Stimulated activated CD8-positive, alpha-beta memory T cell treated with anti-CD3 and anti-CD28 coated beads, Interleukin-15, amount 100 ng/mL, for 48 hours (primary cell): Measurements from ENCODE around the gene TMEM132D.

Experiments
- DNase-seq, 2 donors: peaks; one replicate each; pipeline ENCODE4 v3.0.0-alpha.2; 2020; ENCODE audit warnings: low read depth in 2 of 2

The TMEM132D gene

DNA sequence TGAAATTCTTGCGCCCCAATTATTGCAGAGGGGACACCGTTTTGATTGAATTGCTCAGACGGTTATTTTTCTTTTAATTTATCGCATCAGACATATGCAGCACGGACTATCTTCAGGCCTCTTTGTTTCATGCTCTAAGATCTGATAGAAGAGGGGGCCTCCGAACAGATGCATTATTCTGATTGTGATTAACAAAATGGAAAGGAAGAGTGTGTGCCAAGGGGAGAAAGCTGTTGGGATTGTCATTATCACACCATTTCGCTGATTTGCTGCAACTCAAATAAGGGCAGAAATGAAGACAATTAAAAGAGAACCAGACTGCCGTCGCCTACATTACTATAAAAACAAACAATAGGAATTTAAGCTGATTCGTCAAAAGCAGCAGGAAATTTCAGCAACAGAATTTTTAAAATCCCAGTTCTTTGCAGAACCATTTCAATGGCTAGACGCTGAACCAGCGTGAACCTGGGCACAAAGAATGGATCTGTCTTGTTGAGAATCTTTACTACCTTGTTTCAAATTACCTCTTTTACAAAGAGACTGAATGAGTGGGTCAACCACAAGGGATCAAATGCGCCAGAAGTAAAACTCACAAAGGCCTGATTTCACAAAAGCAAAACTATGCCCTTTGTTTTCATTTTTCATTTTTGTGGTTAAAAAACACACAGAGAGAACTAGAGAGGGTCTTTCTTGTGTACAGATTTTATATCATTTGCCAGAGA, 30.6 kb downstream of the TMEM132D start:
- DNase-seq, result no peak

DNA sequence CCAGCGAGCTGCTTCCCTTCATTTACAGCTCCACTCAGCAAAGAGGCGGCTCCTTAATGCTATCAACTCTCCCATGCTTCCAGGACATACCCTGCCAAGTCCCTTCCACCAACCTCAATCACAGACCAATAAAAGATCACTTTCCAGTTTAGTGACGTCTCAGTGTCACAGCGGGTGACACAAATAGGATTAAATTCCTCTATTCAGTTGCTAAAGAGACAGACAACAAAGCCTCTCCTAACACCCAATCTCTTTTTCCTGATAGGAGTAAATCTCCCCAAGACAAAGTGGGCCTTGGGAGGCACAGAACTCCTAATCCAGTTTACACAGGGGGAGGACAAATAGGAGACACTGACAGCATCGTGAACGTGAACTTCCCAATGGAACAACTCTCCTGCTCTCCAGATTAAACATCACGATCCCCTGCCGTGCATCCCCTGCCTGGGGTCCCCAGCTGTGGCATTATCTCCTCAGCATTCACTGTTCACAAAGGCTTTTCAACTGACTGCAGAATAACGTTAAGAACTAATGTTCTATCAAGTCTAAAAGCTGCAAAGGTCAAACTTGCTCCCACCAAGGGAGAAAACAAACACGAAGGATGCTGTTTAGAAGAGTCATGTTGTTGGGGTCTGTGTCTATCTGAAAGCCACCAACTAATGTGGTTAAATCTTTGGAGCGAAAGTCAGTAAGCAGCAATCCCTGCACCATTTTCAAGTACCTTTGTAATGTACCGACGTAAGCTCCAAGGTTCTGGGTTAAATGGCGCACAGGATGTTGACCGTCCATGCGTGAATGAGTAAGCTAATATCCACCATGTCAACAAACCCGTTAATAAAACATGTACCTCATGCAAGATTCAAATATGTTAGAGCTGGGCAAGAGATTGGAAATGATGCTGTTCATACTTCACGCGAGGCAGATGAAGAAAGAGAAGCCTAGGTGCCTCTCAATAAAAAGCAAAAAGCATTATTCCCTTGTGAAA, 31.5 kb downstream of the TMEM132D start:
- no peak for DNase-seq

DNA sequence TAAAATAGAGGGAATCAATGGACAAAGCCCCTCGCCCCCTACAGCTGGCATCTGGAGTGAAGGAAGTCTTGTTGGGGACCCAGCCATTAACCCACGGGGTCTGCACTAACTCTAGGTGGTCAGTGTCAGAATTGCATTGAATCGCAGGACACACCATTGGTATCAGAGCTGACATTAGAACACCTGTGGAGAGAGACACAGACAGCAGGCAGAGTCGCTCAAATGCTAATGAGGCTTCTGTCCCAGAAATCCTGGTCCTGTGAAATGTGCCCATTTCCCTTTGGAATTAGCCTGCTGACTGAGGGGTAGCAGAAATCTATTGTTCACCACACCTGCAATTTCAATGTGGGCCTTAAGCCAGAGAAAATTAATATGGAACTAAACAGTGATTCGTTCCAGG, 33.0 kb downstream of the TMEM132D start:
- DNase-seq, result no peak

DNA sequence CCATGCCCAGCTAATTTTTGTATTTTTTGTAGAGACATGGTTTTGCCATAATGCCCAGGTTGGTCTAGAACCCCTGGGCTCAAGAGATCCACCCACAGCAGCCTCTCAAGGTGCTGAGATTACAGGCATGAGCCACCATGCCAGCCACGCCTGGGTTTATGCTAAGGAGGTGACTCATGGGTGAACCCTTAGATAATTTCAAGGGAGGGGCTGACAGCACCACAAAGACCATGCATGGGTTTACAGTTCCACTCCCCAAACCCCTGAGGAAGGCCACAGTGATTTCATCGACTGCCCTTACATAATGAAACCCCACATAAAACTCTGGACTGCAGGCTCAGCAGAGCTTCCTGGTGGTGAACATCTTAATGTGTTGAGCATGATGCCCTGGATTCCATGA, 33.7 kb downstream of the TMEM132D start:
- DNase-seq, result no peak

DNA sequence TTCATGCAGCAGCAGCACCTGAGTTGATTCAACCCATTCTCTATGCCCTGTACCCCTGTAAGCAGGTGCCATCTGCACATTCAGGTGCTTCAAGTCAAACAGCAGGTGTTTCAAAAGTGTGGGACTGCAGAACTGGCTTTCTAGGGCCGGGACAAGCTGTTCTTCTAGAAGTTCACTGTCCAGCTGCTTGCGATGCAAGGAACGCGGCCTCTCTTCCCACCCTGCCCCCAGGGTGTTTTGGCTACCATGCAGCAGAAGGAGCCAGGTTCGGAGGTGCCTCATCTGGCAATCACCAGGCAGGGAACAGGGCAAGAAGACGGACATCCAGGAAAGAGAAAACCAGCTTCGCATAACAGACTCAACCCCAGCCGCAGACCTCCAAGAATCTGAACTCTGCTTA, 35.2 kb downstream of the TMEM132D start:
- DNase-seq, result no peak

DNA sequence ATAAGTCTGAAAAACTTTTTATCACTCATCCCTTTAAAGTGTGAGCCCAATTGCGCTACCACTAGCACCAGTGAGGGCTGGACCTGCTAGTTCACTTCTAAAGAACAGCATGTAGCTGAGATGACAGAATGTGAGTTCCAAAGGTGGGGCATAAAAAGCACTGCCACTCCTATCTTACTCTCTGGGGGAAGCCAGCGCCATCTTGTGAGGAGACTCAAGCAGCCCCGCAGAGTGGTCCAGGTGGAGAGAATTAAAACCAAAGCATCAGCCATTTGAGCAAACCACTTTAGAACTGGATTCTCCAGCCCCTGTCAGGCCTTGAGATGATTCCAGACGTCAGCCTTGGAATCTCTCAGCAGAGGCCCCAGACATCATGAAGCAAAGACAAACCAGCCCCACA, 39.9 kb downstream of the TMEM132D start:
- no peak for DNase-seq

DNA sequence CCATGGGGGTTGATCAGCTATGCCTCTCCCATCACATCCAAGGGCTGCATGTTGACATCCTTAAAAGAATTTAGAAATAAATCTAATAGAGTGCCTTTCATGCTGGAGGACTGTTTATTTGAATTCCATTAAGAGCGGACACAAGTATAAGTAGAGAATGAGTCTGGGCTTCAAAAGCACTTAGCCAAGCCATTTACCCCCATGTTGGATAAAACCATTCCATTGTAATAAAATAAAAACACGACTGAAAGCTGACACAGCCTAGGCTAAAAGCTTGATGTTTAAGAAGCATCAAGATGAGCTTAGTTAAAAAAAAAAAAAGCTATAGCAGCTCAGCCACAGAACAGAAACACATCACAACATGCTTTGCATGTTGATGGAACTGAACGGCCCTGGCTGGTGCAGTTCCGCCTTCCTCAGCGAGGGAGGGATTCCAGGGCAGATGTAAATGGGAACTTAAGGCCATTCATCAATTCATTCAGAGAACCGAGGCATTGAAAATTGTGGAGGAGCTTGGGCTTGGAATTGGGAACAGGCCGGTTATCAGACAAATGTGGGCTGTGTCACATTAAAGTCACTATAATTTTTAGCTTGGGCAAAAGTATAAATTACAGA, 41.2 kb downstream of the TMEM132D start:
- DNase-seq, result no peak

DNA sequence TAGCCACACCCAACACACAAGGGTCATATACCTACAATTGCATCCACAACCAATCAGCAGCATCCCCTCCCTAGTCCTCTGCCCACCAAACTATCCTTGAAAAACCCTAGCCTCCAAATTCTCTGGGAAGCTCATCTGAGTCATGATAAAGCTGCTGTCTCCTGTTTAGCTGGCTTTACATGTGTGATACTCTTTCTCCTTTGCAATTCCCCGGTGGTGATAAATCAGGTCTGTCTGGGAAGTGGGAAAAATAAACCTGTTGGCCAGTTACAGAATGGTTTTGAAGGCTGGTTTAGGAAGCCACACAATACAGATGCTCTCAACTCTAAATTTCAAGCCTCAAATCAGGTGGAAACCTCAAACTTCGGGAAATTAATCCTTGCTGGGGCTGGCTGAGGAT, 41.9 kb downstream of the TMEM132D start:
- DNase-seq, result no peak

DNA sequence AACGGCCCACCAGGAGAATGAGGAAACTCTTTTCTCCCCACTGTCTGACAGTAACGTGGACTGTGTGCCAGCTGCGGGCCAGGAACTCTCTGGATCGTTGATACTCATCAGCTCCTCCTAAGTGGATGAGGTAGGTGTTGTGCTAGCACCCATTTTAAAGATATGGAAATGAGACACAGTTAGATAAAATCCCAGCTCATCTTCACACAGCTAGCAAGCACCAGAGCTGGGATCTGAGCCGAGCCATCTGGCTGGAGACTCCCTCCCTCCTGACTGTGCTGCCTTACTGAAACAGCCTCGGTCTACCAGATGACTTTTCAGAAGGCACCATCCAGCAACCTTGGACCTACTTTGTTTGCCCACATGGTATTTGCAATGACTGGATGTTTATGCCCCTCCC, 49.2 kb downstream of the TMEM132D start:
- no peak for DNase-seq

DNA sequence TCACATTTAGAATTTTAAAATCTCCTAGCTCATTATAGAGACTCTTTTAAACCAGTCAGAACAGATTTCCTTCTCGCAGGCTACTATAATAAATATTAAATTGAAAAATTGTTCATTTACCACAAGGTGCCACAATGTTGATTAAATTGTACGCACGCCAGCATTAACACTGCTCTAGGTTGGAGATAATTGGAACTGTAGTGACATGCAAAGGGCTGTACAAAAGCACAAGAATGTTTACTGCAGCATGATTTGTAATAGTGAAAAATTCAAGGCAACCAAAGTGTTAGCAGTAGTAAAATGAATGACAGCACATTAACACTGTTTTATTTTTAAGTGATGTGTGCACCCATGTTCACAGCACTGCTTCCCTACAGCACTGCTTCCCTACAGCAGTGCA, 52.5 kb downstream of the TMEM132D start:
- no peak for DNase-seq

DNA sequence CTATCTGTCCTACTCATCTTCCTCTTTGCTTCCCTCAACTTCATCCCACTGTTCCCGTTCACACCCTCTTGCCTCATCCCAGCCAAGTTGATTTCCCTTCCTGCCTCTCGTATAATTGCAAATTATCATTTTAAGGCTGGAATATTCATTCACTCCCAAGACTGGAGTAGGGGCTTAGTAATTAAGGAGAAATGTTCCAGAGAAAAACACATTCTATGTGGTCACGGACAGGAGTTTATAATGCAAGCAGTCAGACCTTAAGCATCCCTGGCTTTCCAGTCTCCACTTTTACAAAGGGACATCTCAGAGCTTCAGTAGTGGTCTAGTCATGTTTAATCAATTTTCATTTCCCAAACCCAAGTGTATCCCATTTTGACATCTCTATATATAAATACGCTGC, 54.9 kb downstream of the TMEM132D start:
- DNase-seq, result no peak

DNA sequence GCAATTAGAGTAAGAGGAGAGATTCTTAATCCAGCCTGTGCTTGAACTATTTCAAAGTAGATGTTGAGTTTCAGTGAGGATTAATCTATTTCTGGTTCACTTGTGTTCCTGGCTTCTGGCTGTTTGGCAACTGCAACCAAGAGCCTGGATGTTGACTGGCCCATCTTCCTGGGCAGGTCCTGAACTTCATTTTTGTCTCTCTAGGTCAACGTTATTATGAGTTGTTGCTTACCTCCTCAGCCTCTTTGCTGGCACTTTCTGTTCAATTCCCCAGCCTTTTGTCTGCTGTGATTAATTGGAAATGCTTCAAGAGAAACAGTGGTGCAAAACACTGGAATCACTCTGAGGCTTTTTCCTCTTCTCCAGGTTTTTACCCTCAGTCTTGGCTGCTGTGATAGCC, 56.8 kb downstream of the TMEM132D start:
- no peak for DNase-seq

DNA sequence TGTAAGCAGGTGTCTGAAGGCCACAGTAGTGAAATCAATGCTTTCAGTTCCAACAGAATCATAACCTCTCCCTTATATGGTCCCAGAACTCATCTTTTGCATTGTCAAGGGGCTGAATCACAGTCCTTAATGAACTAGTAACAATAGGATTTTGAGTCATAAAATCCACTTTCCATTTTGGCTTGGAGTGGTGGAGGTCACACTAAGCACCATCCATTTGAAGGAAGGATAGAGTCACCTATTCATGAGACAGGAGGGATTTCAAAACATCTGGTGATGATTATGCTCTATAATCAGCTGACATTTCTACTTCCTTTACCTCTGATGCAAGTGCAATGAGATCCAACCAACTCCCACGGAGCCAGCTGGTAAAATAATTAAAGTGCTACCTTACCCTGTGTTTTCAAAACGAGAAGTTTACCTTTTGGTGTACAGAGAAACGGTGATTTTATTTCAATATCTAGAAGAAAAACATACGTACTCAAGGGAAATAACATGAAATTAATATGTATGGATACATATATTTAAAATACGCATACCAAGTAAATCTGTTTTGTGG, 59.1 kb downstream of the TMEM132D start:
- DNase-seq, result no peak

DNA sequence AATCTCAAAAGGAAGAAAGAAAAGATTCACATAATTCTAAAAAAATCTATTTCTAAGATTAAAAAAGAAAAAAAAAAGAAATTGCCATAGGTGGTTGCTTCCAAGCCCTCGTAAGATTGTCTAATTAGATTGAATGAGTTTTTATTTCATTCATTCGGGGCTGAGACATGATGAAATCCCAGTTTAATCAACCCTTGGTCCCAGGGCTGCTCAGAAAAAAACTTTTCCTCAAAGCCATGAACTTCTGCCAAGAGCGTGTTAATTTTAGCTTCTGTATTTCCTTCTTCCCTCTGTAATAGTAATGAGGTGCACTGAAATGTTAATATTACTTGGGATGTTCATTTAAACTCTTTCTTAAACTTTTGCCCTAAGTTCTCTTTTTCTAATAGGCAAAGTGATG, 62.6 kb downstream of the TMEM132D start:
- DNase-seq, result no peak

DNA sequence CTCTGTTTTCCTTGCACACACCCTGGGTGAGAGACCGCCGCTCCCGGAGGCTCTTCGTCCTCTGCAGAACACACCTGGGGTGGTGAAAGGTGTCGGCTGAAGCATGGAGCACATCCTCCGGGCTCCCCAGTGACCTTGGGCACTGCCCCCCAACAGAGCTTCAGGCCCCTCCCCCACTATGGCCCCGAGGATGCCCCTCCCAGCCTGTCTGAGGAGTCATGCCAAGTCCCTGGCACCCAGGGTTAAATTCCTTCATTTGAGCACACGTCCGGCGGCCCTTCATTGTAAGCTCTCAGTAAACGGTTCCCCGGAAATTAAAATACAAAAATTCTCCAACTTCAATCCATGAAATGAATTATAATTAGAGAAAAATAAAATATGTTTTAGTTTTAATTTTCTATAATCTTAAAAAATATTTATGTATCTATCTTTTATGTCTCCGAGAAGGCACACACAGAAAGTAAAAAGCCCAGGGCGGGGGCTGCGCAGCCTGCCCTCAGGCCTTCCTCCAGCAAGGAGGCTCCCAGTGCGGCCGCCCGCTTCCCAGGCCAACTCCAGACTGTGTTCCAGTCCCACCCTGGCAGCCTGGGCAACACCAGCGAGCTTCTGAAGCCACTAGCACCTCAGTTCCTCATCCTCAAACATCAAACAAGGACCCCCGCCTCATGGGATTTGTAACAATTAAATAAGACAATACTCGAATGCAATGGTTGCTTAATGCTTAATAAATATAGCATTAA, 63.5 kb downstream of the TMEM132D start:
- DNase-seq, result no peak

DNA sequence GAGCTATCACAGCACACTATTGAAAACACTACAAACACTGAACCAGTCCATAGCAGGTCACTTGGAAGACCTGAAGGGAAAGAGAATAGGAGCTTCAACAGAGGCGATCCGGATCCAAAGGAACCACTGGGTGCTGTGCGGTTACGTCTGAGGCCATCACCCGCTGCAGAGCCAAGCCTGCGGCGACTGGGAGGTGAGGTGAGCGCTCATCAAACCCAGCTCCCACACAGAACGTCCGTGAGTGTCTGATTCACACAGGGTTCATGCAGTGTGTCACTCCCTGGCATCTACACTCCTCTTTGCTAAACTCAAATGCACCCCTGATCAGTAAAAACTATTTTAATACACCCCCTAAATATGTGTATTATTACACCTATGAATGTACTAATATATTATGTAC, 64.1 kb downstream of the TMEM132D start:
- DNase-seq, result no peak

DNA sequence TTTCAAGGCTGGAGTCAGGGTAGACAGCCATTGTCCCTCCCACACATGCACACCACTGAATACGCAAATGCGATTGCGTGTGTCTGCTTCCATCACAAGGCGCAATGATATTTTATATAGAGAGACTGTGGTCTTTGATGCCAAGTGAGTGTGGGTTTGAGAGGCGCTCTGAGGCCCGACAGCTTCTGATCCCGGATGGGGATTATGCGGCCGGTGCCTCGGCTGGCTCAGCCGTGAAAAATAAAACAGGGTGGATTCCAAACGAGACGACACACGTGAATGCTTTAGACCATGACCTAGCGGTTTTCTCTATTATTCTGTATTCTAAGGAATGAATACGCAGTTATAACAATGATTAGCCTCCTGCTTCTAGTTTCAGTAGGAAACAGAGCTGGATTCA, 72.5 kb downstream of the TMEM132D start:
- no peak for DNase-seq

DNA sequence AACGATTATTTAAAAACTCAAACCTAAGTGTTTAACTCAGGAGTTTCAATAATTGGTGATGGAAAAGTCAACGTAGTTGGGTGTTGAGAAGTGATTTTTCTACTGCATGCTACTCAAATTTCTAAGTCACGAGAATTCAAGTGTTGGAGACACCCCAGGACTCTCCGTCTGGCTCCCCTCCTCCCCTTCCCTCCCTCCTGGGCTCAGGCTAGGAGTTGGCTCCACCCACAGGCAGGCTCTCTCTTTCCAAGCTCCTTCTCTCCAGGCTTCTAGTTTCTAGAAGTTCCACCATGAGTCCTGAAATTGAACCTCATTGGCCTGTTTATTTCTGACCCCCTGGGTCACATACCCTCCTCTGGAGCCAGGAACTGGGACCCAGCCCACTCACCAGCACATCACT, 73.0 kb downstream of the TMEM132D start:
- no peak for DNase-seq

DNA sequence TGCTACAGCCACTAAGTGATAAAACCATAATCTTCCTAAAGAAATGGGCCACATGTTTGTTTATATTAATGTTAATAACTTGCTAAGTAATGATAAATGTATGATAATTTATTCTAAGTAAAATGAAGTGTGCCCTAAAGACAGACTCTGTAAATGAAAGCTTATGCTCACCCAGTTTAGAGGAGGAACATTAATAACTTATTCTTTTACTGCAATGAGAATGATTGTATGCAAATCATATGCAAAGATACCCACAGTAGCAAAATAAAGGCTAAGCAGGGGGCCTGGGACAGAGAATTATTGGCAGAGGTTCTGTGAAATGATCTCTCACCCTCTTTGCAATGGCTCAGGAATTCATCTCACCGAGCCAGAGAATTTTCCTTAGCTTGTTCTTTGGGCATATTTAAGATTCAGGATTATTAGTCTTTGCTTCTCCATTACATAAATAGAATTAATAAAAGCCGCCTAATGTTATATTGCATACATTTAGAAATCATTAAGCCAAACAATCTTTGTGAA, 75.9 kb downstream of the TMEM132D start:
- DNase-seq, result no peak

DNA sequence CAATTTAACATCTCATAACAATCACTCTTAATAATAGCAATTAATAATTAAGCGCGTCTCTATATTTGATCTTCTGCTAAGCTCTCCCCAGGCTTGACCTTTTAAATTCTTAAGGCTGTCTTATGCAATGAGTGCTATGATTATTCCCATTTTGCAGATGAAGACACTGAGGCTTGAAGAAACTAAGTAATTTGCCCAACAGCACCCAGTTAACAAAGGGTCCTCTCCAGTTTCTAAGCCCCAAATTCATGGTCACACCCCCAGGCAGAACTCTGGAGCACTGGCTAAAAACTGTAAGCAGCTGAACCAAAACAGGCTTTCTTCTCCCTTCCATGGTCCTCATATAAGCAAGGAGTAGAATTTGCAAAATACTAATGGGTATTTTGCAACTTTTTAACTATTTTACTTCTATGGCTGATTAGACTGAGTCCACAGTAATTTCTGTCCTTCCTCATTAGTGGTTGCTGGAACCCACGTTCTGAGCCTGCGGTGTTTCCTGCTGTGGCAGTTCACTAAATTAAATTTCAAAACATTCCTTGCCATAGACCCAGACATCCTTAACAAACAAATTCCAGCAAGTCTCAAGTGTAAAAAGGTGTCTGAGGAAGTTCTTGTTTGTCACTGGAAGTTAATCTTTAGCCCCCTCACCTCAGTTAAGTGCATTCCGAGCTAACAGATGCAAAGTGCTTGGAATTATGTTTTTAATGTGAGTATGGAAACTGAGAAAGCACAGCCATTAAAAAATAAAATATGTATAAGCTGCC, 76.5 kb downstream of the TMEM132D start:
- no peak for DNase-seq

DNA sequence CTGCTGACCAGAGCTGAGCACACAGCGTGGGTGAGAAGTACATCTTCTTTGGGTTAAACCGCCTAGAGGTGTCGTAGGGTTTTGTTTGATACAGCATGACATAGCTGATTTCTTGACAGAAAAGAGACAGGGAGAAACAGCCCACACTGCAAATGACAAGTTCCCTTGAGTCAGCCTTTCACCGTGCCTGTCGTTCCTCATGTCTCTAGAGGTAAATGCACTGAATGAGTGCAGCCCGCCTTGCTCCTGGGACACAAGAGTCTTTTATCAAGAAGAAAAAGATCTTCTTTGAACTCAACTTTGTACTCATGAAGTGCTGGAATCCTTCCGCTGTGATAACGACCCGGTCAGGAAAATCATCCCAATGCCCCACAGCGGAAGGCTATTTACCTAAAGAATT, 77.6 kb downstream of the TMEM132D start:
- DNase-seq, result no peak
